ENCODE results near the gene FBRSL1. TPM values are rescaled to one million over a fixed set of nuclear protein-coding genes. Genes with fewer than 3 reads are reported as not detected.
"Not testable (repeated sequence)": the region's sequence is repeated elsewhere in the genome, so short reads cannot be mapped to it uniquely, and the experiment has no call there.

The FBRSL1 gene
- total and polyA plus RNA-seq, 2 donors (not counting 1 experiment from before 2014, with no cell fraction given), result 62.6 to 112 TPM

GRCh38 chr12:132464304-132464703 is 25.6 kb upstream of the FBRSL1 start:
- intact Hi-C loops (cut with micrococcal nuclease); H3K9ac ChIP-seq (ENCODE audit: low read length): not testable (repeated sequence)
- 97% methylated on average over 5 of the region's 5 CpGs for WGBS (ENCODE audit: insufficient coverage)

GRCh38 chr12:132464820-132465219 is 25.1 kb upstream of the FBRSL1 start:
- Histone ChIP-seq H3K79me2 (ENCODE audit: control insufficient read depth, insufficient read depth, low read length) (peaks cover 7% of the 10 kb centered on the region), H3K27me3 (replicated peaks in 1 of 4; ENCODE audit: control extremely low read depth in 1 of 4, control insufficient read depth in 3 of 4, insufficient read depth in 4 of 4, low read length in 3 of 4) (no peaks in the 10 kb centered on the region), H3K9ac (ENCODE audit: low read length) (no peak overlapping the region), H3K4me1 (ENCODE audit: control insufficient read depth in 2 of 2, insufficient read depth in 2 of 2, low read length in 2 of 2) (peaks cover 60 to 83% of the 10 kb centered on the region in 2 donors), H3K4me2 (replicated peaks; ENCODE audit: low read depth, low read length, poor library complexity, severe bottlenecking) (peak overlapping the region; percentile 11), H3K36me3 (replicated peaks in 1 of 2; ENCODE audit: control extremely low read depth in 1 of 2, control insufficient read depth in 1 of 2, extremely low read depth in 1 of 2, insufficient read depth in 2 of 2, low read length in 1 of 2) (no peaks in the 10 kb centered on the region), H2AFZ (ENCODE audit: insufficient read depth, low read depth, low read length, poor library complexity, severe bottlenecking) (no peak overlapping the region), H3K4me3 (ENCODE audit: control extremely low read depth in 1 of 5, extremely low read depth in 1 of 5, insufficient read depth in 1 of 5, low read depth in 2 of 5, low read length in 4 of 5) (no peak overlapping the region), H4K20me1 (ENCODE audit: control insufficient read depth, insufficient read depth, low read length, poor library complexity, severe bottlenecking) (no peaks in the 10 kb centered on the region), H3K9me3 (ENCODE audit: control extremely low read depth in 1 of 3, control insufficient read depth in 2 of 3, insufficient read depth in 1 of 3, low read length in 2 of 3) (peaks cover 2 to 42% (median 4%) of the 10 kb centered on the region in 3 donors), H3K27ac (ENCODE audit: low read length in 2 of 2) (peak overlapping the region in 1 of 2 donors; percentile 18)
- intact Hi-C loops (cut with micrococcal nuclease), result loop anchor here (5.0 kb wide), 1 partner anchor 33 kb away; no protein-coding TSS in a partner anchor
- Mint-ChIP-seq H3K27me3 (no peaks in the 10 kb centered on the region), H3K4me3 (no peak overlapping the region), H3K9me3 (ENCODE audit: insufficient read depth) (no peaks in the 10 kb centered on the region), H3K4me1 (peaks cover 41% of the 10 kb centered on the region), H3K27ac (no peak overlapping the region)
- TF ChIP-seq EZH2 (IDR thresholded peaks at IDR 0.05; ENCODE audit: borderline replicate concordance, insufficient read depth, low read depth, low read length, poor library complexity, severe bottlenecking) (no peak), CTCF (IDR thresholded peaks at IDR 0.05) (no peak)
- ATAC-seq (ENCODE audit: low read depth) (no peak), DNase-seq (no peak)
- ChIA-PET POLR2A (interaction anchor here (1.4 kb wide), 1 partner anchor 32 kb away, joined by 3 read pairs; no protein-coding TSS in a partner anchor), CTCF (no interaction called here)
- 88% methylated on average over 9 of the region's 10 CpGs for WGBS (ENCODE audit: insufficient coverage)

More at GRCh38 chr12:132464304-132464703, 25.6 kb upstream of the FBRSL1 start:
- ATAC-seq (ENCODE audit: low read depth); H3K79me2 ChIP-seq (ENCODE audit: control insufficient read depth, insufficient read depth, low read length); H3K27me3 ChIP-seq (replicated peaks in 1 of 4; ENCODE audit: control extremely low read depth in 1 of 4, control insufficient read depth in 3 of 4, insufficient read depth in 4 of 4, low read length in 3 of 4); CTCF ChIA-PET; DNase-seq; POLR2A ChIA-PET; H3K4me3 ChIP-seq (ENCODE audit: control extremely low read depth in 1 of 5, extremely low read depth in 1 of 5, insufficient read depth in 1 of 5, low read depth in 2 of 5, low read length in 4 of 5); H3K27ac Mint-ChIP-seq; H3K36me3 ChIP-seq (replicated peaks in 1 of 2; ENCODE audit: control extremely low read depth in 1 of 2, control insufficient read depth in 1 of 2, extremely low read depth in 1 of 2, insufficient read depth in 2 of 2, low read length in 1 of 2); H3K27me3 Mint-ChIP-seq; H3K9me3 Mint-ChIP-seq (ENCODE audit: insufficient read depth); H3K4me3 Mint-ChIP-seq; H3K4me2 ChIP-seq (replicated peaks; ENCODE audit: low read depth, low read length, poor library complexity, severe bottlenecking); H4K20me1 ChIP-seq (ENCODE audit: control insufficient read depth, insufficient read depth, low read length, poor library complexity, severe bottlenecking); H2AFZ ChIP-seq (ENCODE audit: insufficient read depth, low read depth, low read length, poor library complexity, severe bottlenecking): not testable (repeated sequence)
- peaks cover 39% of the 10 kb centered on the region for H3K4me1 Mint-ChIP-seq
- Histone ChIP-seq H3K4me1 (ENCODE audit: control insufficient read depth in 2 of 2, insufficient read depth in 2 of 2, low read length in 2 of 2) (peaks cover 55 to 78% of the 10 kb centered on the region in 2 donors), H3K27ac (ENCODE audit: low read length in 2 of 2) (peak overlapping the region; percentile 3 to 18), H3K9me3 (ENCODE audit: control extremely low read depth in 1 of 3, control insufficient read depth in 2 of 3, insufficient read depth in 1 of 3, low read length in 2 of 3) (peaks cover 2 to 42% (median 4%) of the 10 kb centered on the region in 3 donors)
